ENCODE results near the gene E2F4. TPM values are rescaled to one million over a fixed set of nuclear protein-coding genes. Genes with fewer than 3 reads are reported as not detected.

The E2F4 gene
- total and polyA plus RNA-seq, 4 donors, result 16.7 to 53.5 (median 40.7) TPM

DNA sequence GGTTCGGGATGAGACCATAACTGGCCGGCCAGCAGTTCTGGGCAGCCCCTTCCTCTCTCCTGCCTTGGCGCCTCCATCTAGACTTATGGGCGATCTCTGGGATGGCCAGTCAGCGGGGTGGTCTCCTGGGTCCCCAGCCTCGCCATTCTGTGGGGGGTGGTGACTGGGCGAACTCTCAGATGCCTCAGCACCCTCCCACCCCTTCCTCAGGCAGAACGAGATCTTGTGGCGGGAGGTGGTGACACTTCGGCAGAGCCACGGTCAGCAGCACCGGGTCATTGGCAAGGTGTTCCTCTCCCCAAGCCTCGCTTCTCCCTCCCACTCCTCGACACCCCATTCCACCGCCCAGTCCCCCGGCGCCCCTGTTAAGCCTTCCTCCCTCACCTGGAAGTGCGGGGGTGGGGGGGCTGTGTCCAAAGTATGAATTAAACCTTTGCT is 25.8 kb upstream of the E2F4 start:
- peaks cover 16% of the 10 kb centered on the region for H3K36me3 ChIP-seq (ENCODE audit: control insufficient read depth, insufficient read depth, low read length)
- peaks cover 89% of the 10 kb centered on the region for H3K27me3 ChIP-seq (ENCODE audit: control insufficient read depth, insufficient read depth, low read length)
- 14% methylated on average over 5 of the region's 18 CpGs for WGBS (ENCODE audit: insufficient coverage)
- no peak for DNase-seq (ENCODE audit: low read depth in 4 of 6, low spot score in 6 of 6)
- no peaks in the 10 kb centered on the region for H3K9me3 ChIP-seq (ENCODE audit: control insufficient read depth, insufficient read depth, low read length)
- peaks cover 60% of the 10 kb centered on the region for H3K4me1 ChIP-seq (ENCODE audit: control insufficient read depth, insufficient read depth, low read length)
- H3K4me3 ChIP-seq (ENCODE audit: low read depth, low read length), result no peak overlapping the region
- no peak overlapping the region for H3K27ac ChIP-seq (ENCODE audit: low read depth, low read length)

- Histone ChIP-seq H3K36me3 (ENCODE audit: control insufficient read depth, insufficient read depth, low read length) (peaks cover 16% of the 10 kb centered on the region), H3K4me1 (ENCODE audit: control insufficient read depth, insufficient read depth, low read length) (peaks cover 54% of the 10 kb centered on the region), H3K4me3 (ENCODE audit: low read depth, low read length) (no peak overlapping the region), H3K9me3 (ENCODE audit: control insufficient read depth, insufficient read depth, low read length) (no peaks in the 10 kb centered on the region), H3K27ac (ENCODE audit: low read depth, low read length) (no peak overlapping the region), H3K27me3 (ENCODE audit: control insufficient read depth, insufficient read depth, low read length) (peaks cover 88% of the 10 kb centered on the region)
- WGBS (ENCODE audit: insufficient coverage), result 34% methylated on average over 4 of the region's 5 CpGs
- DNase-seq (ENCODE audit: low read depth in 4 of 6, low spot score in 6 of 6), result no peak
Measured at GRCh38 chr16:67166598-67167168, 25.3 kb upstream of the E2F4 start.

DNA sequence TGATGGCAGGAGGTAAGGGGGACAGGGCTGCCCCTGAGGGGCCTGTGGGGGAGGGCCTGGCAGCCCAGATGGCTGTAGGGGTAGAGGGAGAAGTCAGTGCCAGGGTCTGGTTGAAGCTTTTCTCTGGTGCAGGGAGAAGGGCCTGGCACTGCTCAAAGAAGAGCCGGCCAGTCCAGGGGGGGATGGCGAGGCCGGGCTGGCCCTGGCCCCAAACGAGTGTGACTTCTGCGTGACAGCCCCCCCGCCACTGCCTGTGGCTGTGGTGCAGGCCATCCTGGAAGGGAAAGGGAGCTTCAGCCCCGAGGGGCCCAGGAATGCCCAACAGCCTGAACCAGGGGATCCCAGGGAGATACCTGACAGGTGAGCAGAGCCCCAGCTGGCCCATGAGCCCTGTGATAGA is 24.4 kb upstream of the E2F4 start:
- Histone ChIP-seq H3K4me1 (ENCODE audit: control insufficient read depth, insufficient read depth, low read length) (peaks cover 49% of the 10 kb centered on the region), H3K27ac (ENCODE audit: low read depth, low read length) (no peak overlapping the region), H3K36me3 (ENCODE audit: control insufficient read depth, insufficient read depth, low read length) (peaks cover 16% of the 10 kb centered on the region), H3K9me3 (ENCODE audit: control insufficient read depth, insufficient read depth, low read length) (no peaks in the 10 kb centered on the region), H3K27me3 (ENCODE audit: control insufficient read depth, insufficient read depth, low read length) (peaks cover 80% of the 10 kb centered on the region), H3K4me3 (ENCODE audit: low read depth, low read length) (no peak overlapping the region)
- 48% methylated on average over 7 of the region's 7 CpGs for WGBS (ENCODE audit: insufficient coverage)
- DNase-seq (ENCODE audit: low read depth in 4 of 6, low spot score in 6 of 6), result no peak

- 24% methylated on average over 9 of the region's 9 CpGs for WGBS (ENCODE audit: insufficient coverage)
- peaks cover 16% of the 10 kb centered on the region for H3K36me3 ChIP-seq (ENCODE audit: control insufficient read depth, insufficient read depth, low read length)
- H3K4me1 ChIP-seq (ENCODE audit: control insufficient read depth, insufficient read depth, low read length), result peaks cover 46% of the 10 kb centered on the region
- no peak overlapping the region for H3K4me3 ChIP-seq (ENCODE audit: low read depth, low read length)
- H3K9me3 ChIP-seq (ENCODE audit: control insufficient read depth, insufficient read depth, low read length), result no peaks in the 10 kb centered on the region
- peaks cover 77% of the 10 kb centered on the region for H3K27me3 ChIP-seq (ENCODE audit: control insufficient read depth, insufficient read depth, low read length)
- H3K27ac ChIP-seq (ENCODE audit: low read depth, low read length), result no peak overlapping the region
- DNase-seq (ENCODE audit: low read depth in 4 of 6, low spot score in 6 of 6), result no peak
Measured at GRCh38 chr16:67169011-67169451, 22.9 kb upstream of the E2F4 start.

DNA sequence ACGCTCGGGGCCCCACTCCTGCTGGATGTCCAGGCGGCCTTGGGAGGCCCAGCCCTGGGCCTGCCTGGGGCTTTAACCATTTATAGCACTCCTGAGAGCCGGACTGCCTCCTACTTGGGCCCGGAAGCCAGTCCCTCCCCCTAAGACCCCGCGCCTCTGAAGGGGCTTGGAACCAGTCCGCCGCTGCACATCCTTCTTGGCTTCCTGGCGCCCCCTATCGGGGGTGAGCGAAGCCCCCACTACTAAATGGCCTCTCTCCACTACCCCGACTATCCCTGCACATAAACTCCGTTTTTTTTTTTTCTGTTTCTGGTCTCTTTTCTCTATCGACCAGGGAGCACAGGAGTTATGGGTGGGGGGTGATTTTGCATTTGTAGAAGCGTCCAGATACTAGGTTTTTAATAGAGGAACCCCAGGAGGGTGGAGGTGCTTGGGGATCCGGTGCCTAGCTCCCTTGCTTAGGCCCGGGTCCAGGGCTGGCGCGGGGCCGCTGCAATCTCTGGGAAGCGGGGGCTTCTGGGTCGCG is 22.2 kb upstream of the E2F4 start:
- peak overlapping the region; percentile 33 for H3K27ac ChIP-seq (ENCODE audit: low read depth, low read length)
- peaks cover 18% of the 10 kb centered on the region for H3K36me3 ChIP-seq (ENCODE audit: control insufficient read depth, insufficient read depth, low read length)
- peak overlapping the region; percentile 40 for H3K4me3 ChIP-seq (ENCODE audit: low read depth, low read length)
- peaks cover 75% of the 10 kb centered on the region for H3K27me3 ChIP-seq (ENCODE audit: control insufficient read depth, insufficient read depth, low read length)
- peak in 2 of 6 donors; percentile 46 to 62 for DNase-seq (ENCODE audit: low read depth in 4 of 6, low spot score in 6 of 6)
- H3K9me3 ChIP-seq (ENCODE audit: control insufficient read depth, insufficient read depth, low read length), result no peaks in the 10 kb centered on the region
- peaks cover 48% of the 10 kb centered on the region for H3K4me1 ChIP-seq (ENCODE audit: control insufficient read depth, insufficient read depth, low read length)
- WGBS (ENCODE audit: insufficient coverage), result 8% methylated on average over 19 of the region's 24 CpGs

GRCh38 chr16:67170168-67170948 is 21.6 kb upstream of the E2F4 start, which contains the start of gene NOL3:
NOL3 (plus strand) TSS chr16:67170538.
- DNase-seq (ENCODE audit: low read depth in 4 of 6, low spot score in 6 of 6), result peak in 2 of 6 donors; percentile 55 to 73
- Histone ChIP-seq H3K27ac (ENCODE audit: low read depth, low read length) (peak within 1 kb of the TSS; percentile 57), H3K27me3 (ENCODE audit: control insufficient read depth, insufficient read depth, low read length) (peaks cover 74% of the 10 kb centered on the region), H3K36me3 (ENCODE audit: control insufficient read depth, insufficient read depth, low read length) (peaks cover 20% of the 10 kb centered on the region), H3K4me3 (ENCODE audit: low read depth, low read length) (peak within 1 kb of the TSS; percentile 40), H3K9me3 (ENCODE audit: control insufficient read depth, insufficient read depth, low read length) (no peaks in the 10 kb centered on the region), H3K4me1 (ENCODE audit: control insufficient read depth, insufficient read depth, low read length) (peaks cover 48% of the 10 kb centered on the region)
- 2% methylated on average over 30 of the region's 50 CpGs for WGBS (ENCODE audit: insufficient coverage)

GRCh38 chr16:67170949-67171649 is 20.9 kb upstream of the E2F4 start:
- no peak for DNase-seq (ENCODE audit: low read depth in 4 of 6, low spot score in 6 of 6)
- WGBS (ENCODE audit: insufficient coverage), result 33% methylated on average over 11 of the region's 14 CpGs
- H3K36me3 ChIP-seq (ENCODE audit: control insufficient read depth, insufficient read depth, low read length), result peaks cover 20% of the 10 kb centered on the region
- H3K27ac ChIP-seq (ENCODE audit: low read depth, low read length), result peak overlapping the region; percentile 57
- H3K9me3 ChIP-seq (ENCODE audit: control insufficient read depth, insufficient read depth, low read length), result no peaks in the 10 kb centered on the region
- peaks cover 69% of the 10 kb centered on the region for H3K27me3 ChIP-seq (ENCODE audit: control insufficient read depth, insufficient read depth, low read length)
- H3K4me3 ChIP-seq (ENCODE audit: low read depth, low read length), result peak overlapping the region; percentile 40
- peaks cover 51% of the 10 kb centered on the region for H3K4me1 ChIP-seq (ENCODE audit: control insufficient read depth, insufficient read depth, low read length)

- no peak for DNase-seq (ENCODE audit: low read depth in 4 of 6, low spot score in 6 of 6)
- Histone ChIP-seq H3K27ac (ENCODE audit: low read depth, low read length) (no peak overlapping the region), H3K4me1 (ENCODE audit: control insufficient read depth, insufficient read depth, low read length) (peaks cover 70% of the 10 kb centered on the region), H3K9me3 (ENCODE audit: control insufficient read depth, insufficient read depth, low read length) (no peaks in the 10 kb centered on the region), H3K27me3 (ENCODE audit: control insufficient read depth, insufficient read depth, low read length) (peaks cover 47% of the 10 kb centered on the region), H3K4me3 (ENCODE audit: low read depth, low read length) (no peak overlapping the region), H3K36me3 (ENCODE audit: control insufficient read depth, insufficient read depth, low read length) (peaks cover 19% of the 10 kb centered on the region)
- WGBS (ENCODE audit: insufficient coverage), result 56% methylated on average over 1 of the region's 1 CpG
Measured at GRCh38 chr16:67173323-67173722, 18.6 kb upstream of the E2F4 start.

Measured in spinal cord (tissue), 10 donors.